HUES48 (cell line): ENCODE data around the gene CALCOCO2.
"Not testable (repeated sequence)": the region's sequence is repeated elsewhere in the genome, so short reads cannot be mapped to it uniquely, and the experiment has no call there.

Experiments
- H3K27ac ChIP-seq: one replicate; pipeline ENCODE4 v1.7.0; 2013; ENCODE audit warnings: low read depth, low read length, inconsistent platforms
- H3K27me3 ChIP-seq: 2 replicates; pipeline ENCODE4 v1.6.1; 2013; ENCODE audit warnings: mild to moderate bottlenecking, low read length; ENCODE audit not compliant: control insufficient read depth, insufficient read depth
- H3K36me3 ChIP-seq: 2 replicates; pipeline ENCODE4 v1.6.1; 2013; ENCODE audit warnings: low read length; ENCODE audit not compliant: control insufficient read depth, insufficient read depth
- H3K4me1 ChIP-seq: 2 replicates; pipeline ENCODE4 v1.6.1; 2013; ENCODE audit warnings: mild to moderate bottlenecking, low read length; ENCODE audit not compliant: control insufficient read depth, insufficient read depth
- H3K4me3 ChIP-seq: 2 replicates; pipeline ENCODE4 v1.5.1; 2013; ENCODE audit warnings: mild to moderate bottlenecking, low read depth, low read length
- H3K9ac ChIP-seq: 2 replicates; pipeline ENCODE4 v1.6.1; 2013; ENCODE audit warnings: mild to moderate bottlenecking, low read depth, low read length, moderate library complexity
- H3K9me3 ChIP-seq: 2 replicates; pipeline ENCODE4 v1.6.1; 2013; ENCODE audit warnings: low read length; ENCODE audit not compliant: control insufficient read depth, insufficient read depth

Gene CALCOCO2, protein sequence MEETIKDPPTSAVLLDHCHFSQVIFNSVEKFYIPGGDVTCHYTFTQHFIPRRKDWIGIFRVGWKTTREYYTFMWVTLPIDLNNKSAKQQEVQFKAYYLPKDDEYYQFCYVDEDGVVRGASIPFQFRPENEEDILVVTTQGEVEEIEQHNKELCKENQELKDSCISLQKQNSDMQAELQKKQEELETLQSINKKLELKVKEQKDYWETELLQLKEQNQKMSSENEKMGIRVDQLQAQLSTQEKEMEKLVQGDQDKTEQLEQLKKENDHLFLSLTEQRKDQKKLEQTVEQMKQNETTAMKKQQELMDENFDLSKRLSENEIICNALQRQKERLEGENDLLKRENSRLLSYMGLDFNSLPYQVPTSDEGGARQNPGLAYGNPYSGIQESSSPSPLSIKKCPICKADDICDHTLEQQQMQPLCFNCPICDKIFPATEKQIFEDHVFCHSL

DNA sequence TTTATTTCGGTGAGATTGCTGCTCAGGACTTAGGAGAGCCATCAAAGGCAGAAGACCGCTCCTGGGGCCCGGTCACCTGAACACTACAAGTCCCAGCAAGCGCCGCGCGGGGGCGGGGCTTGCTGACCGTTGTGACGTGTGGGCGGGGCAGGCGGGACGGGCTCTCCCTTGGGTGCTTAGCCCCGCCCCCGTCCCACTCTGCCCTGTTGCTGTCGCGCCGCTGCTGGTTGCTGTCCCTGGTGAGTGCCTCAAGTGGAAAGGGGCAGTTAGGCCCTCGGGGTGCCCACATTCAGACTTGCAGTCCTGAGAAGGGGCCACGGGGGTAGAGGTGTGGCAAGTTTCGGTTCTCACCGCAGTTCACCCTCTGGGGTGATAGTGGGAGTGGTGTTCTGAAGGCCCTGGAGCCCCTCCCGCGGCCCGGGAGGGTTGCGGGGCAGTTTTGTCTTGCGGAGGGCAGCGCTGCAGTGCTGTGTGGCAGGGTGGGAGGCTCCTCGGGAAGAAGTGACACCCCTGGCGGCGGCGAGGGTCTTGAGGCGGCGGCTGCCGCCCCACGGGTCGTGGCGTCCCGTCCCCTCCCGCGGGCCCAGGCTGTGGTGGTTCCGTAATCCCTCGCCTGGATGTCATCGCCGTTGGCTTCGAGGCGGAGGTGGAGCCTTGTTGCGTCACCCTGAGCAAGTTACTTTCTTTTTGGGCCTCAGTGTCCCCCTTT lies at the start of gene CALCOCO2:
Gene CALCOCO2 (plus strand): TSS at position 196 of the 709 bp plus-strand sequence. CDS start 10,673 bp downstream, outside the sequence.
- no peak within 1 kb of the TSS for H3K27ac ChIP-seq

DNA sequence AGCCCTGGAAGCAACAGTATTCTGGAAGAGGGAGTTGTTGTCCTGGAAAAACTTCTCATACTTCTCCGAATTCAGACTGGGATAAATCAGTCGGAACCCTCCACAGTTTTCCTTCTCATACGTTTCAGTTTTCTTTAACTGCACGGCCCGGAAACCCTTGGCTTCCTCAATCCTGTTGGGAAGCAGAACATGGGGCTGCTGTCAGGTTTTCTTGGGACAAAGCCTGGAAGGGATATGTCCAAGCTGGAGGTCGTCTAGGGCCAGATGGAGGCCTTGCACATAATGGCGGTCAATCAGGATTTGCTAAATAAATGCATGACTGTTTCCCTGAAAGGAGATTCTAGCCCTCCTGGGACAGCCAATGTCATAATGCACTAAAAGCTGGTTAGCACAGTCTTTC lies 43.0 kb upstream of the CALCOCO2 start:
- Histone ChIP-seq H3K4me1 (no peaks in the 10 kb centered on the region), H3K27me3 (peaks cover 27% of the 10 kb centered on the region), H3K9me3 (no peaks in the 10 kb centered on the region), H3K4me3 (no peak overlapping the region), H3K9ac (no peak overlapping the region), H3K27ac (no peak overlapping the region), H3K36me3 (no peaks in the 10 kb centered on the region)

More for the DNA sequence above, at the start of gene CALCOCO2:
- Histone ChIP-seq H3K9ac (peak within 1 kb of the TSS; percentile 32; the same call in 1 of the 2 replicates), H3K36me3 (no peaks in the 10 kb centered on the region), H3K4me3 (peak within 1 kb of the TSS; percentile 90), H3K27me3 (no peaks in the 10 kb centered on the region), H3K9me3 (no peaks in the 10 kb centered on the region), H3K4me1 (no peaks in the 10 kb centered on the region)

DNA sequence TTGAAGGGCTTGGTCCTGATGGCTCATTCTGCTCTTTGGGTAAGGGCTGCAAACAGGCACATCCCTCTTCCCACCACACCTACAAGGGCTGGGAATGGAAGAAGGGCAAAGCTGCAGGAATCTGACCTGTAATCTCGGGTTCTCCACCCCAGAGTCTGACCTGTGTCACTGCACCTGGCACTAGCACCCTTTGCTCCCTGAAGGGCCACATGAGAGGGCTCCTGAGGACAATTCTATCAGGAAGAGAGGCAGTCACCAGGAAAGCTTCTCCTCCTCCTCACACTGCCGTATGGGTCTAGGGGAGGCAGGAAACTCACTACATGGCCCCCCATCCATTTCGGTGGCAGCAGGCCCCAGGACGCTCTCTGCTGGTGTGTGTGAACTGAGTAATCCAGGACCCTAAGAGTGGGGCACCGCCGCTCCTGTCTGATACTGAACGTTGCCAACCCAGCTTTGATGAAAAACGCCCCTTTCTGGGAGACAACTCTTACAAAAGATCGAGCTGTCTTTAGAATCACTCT lies 40.2 kb upstream of the CALCOCO2 start:
- Histone ChIP-seq H3K27me3 (peaks cover 27% of the 10 kb centered on the region), H3K4me1 (no peaks in the 10 kb centered on the region), H3K9me3 (no peaks in the 10 kb centered on the region), H3K27ac (no peak overlapping the region), H3K9ac (no peak overlapping the region), H3K4me3 (no peak overlapping the region), H3K36me3 (no peaks in the 10 kb centered on the region)

DNA sequence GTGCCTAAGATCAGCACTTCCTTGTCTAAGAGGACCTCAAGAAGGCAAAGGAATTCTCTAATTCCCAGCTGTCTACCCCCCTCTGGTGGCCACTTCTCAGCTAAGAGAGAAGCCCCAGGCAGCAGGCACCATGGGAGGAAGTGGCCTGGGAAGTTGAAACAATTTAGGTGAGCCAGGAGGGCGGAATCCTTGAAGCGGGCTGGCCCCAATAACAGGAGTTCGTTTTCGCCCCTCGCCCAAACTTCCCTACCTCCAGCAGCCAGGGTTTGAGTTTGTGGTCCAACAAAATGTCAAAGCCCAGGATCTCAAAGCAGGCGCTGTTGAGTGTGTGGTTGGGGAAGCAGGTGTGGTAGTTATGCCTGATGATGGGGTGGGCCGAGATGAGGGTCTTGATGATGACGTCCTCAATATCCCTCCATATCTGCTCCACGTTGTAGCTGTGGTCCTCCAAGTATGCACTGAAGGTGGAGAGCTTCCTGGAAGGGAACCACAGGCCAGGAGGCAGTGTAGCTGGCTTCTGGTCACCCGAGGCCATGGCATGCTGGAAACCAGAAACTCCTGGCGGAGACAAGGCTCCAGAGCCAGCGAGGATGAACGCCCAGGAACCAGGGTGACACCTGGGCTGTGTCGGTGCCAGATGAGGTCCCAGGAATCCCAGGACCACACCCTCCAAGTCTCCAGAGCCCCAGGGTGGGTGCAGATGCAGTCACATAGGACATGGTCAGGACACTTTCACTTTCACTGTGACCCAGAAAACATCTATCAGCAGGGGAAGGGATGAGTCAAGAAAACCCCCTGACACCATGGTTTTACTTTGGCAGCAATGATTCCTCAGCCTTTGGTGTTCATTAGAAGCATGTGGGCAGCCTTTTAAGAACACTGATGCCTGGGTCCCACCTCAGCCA lies 39.5 kb upstream of the CALCOCO2 start:
- Histone ChIP-seq H3K9me3 (no peaks in the 10 kb centered on the region), H3K4me1 (no peaks in the 10 kb centered on the region), H3K27ac (no peak overlapping the region), H3K4me3 (no peak overlapping the region), H3K9ac (no peak overlapping the region), H3K36me3 (no peaks in the 10 kb centered on the region), H3K27me3 (peaks cover 27% of the 10 kb centered on the region)

DNA sequence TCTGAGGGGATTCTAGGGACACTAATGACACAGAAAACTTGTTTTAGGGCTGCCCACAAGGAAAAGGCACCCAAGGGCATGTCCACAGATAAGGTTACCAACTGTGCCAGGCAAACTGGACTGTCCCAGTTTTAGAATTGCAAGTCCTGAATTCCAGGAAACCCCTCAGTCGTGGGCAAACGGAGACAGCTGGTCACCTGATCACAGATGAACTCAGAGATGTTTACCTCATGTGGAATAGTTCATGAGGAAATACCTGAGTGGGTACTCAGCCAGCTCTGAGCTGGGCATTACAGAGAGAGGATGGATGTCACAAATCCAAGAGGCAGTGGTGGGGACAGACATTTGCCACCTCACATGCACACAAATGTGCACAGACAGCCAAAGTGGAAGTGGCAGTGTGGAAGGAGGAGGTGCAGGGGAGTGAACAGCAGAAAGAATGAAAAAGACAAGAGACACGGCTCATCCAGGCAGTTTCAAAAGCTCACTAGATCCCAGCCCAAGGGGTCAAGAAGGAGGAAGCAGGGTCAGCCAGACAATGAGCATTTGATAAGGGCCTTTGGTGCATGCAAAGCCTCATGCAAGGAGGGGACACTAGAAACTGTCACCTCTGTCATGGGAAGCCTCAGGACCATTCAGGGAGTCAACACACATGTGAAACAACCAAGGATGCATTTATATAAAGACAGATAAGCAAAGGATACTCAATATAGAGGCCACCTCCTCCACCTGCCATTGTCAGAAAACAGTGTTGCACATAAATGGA lies 38.6 kb upstream of the CALCOCO2 start:
- H3K9me3 ChIP-seq = no peaks in the 10 kb centered on the region
- no peaks in the 10 kb centered on the region; the same call in 1 of the 2 replicates for H3K36me3 ChIP-seq
- H3K27ac ChIP-seq = no peak overlapping the region
- no peak overlapping the region for H3K4me3 ChIP-seq
- H3K4me1 ChIP-seq = no peaks in the 10 kb centered on the region
- H3K27me3 ChIP-seq = peaks cover 27% of the 10 kb centered on the region
- H3K9ac ChIP-seq = no peak overlapping the region

DNA sequence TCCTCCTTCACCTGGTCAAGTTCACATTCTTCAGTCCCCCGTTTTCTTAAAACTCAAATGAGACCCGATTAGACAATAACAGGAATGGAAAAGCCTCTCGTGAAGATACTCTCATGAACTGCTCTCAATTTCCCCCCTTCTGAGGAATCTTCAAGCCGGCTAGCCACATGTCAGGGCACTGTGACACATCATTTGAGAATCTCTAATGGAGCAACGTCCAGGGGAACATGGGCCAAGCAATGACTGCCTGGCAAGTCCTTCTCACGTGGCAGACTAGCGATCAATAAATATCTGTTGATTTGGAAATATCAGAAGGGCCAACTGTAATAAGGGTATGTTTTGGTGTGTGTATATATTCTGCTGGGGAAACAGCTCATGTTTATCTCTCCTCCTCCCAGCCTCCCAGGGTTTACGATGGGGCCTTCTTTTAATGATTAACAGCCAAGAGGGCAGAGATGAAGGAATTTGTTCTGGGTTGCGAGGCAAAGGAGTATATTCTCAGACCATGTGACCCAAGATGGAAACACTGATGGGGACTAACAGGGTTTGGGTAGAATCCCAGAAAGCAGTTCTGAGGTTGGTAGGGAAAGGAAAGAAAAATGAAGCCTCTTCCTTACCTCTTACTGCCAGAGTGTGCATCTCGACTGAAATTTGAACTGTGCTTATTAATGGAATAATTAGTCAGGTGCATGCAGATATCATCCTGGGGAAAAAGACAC lies 35.2 kb upstream of the CALCOCO2 start:
- Histone ChIP-seq H3K4me1 (no peaks in the 10 kb centered on the region), H3K27ac (no peak overlapping the region), H3K9ac (no peak overlapping the region), H3K27me3 (peaks cover 13% of the 10 kb centered on the region), H3K9me3 (no peaks in the 10 kb centered on the region), H3K36me3 (no peaks in the 10 kb centered on the region; the same call in 1 of the 2 replicates), H3K4me3 (no peak overlapping the region)

DNA sequence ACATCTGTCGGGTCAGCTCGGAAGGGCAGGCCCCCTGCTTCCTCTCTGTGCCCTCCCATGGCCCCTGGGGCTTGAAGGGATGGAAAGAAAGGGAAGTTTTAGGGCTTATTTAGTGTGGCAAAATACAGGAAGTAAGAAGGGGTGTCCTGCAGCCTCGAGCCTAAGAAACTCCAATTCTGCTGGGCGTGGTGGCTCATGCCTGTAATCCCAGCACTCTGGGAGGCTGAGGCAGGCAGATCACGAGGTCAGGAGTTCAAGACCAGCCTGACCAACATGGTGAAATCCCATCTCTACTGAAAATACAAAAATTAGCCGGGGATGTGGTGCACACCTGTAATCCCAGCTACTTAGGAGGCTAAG lies 34.7 kb upstream of the CALCOCO2 start:
- not testable (repeated sequence) for H3K27me3 ChIP-seq, H3K4me3 ChIP-seq, H3K27ac ChIP-seq, H3K4me1 ChIP-seq, H3K9ac ChIP-seq, H3K9me3 ChIP-seq, H3K36me3 ChIP-seq

DNA sequence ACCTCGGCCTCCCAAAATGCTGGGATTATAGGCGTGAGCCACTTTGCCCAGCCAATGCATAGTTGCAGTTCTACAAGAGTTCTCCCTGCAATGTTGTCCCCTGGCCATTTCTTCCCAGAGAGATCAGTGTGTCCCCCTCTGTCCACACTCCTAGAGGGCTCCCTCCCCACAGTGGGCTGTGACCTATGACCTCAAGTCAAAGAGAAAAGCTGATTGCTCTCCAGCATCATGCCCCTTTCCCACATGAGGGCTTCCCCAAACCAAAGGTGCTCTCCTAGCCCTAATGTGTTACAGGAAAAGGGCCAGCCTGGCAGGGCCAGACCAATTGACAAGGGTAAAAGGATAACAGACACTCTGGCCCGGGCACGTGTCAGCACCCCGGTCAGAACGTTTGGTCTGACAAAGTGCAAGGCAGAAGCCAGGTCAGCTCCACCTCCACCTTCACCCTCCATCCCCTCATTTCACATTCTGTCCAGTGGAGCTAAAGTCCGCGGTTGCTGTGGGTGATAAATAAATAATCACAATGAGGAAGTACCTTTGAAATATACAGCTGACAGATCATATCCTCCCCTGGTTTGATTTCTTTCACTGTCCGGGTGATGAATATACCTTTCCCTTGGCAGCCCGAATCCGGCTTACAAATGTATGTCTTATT lies 31.6 kb upstream of the CALCOCO2 start:
- no peaks in the 10 kb centered on the region for H3K4me1 ChIP-seq
- H3K4me3 ChIP-seq = no peak overlapping the region
- H3K27ac ChIP-seq = no peak overlapping the region
- no peaks in the 10 kb centered on the region for H3K9me3 ChIP-seq
- H3K27me3 ChIP-seq = no peaks in the 10 kb centered on the region
- no peaks in the 10 kb centered on the region; the same call in 1 of the 2 replicates for H3K36me3 ChIP-seq
- H3K9ac ChIP-seq = no peak overlapping the region

DNA sequence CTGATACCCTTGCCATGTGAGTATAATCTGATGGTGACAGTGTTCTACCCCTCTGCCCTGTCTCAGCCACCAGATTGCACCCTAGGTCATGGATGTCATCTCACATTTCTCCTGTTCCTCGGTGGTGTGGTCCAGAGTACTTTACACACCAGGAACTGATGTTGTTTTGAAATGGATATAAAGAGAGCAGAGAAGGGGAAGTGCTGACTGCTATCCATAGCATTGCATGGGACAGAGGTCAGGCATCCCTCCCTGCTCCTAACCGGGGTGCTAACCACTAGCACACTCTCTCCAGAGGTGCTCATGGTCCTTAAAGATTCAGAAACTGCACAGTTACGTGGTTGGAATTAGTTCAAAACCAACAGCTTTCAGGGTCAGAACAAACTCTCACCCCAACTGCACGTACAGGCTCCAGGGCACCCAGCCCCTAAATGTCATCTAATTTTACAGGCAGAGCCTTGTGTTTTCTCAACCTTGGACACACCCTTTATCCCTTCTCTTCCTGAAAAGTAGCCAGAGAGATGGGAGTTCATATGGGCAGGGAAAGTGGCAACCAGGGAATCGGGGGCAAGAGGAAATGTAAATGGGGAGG lies 30.1 kb upstream of the CALCOCO2 start:
- no peak overlapping the region for H3K9ac ChIP-seq
- 0 out of 2 replicates have a peak, but pooled peaks cover 4% of the 10 kb centered on the region for H3K4me1 ChIP-seq
- H3K27ac ChIP-seq = no peak overlapping the region

More for the DNA sequence above, 30.1 kb upstream of the CALCOCO2 start:
- no peaks in the 10 kb centered on the region; the same call in 1 of the 2 replicates for H3K36me3 ChIP-seq
- no peak overlapping the region for H3K4me3 ChIP-seq
- H3K27me3 ChIP-seq = no peaks in the 10 kb centered on the region
- H3K9me3 ChIP-seq = no peaks in the 10 kb centered on the region
